GM10248 (cell line): ENCODE results near the gene PRTG.
"Not testable (repeated sequence)": the region's sequence is repeated elsewhere in the genome, so short reads cannot be mapped to it uniquely, and the experiment has no call there.

Source experiments
- CTCF ChIA-PET: fragments of 300-600 bp; sonication (Branson Sonifier 250); formaldehyde crosslinking; extraction: SDS; loops from one replicate; lab custom pipeline; 2021; ENCODE audit warnings: antibody characterized with exemption; lab: Yijun Ruan, JAX
- POLR2A ChIA-PET: fragments of 350-650 bp; sonication (Branson Sonifier 250); formaldehyde crosslinking; extraction: SDS; loops from one replicate; lab custom pipeline; 2020; ENCODE audit warnings: antibody characterized with exemption; lab: Yijun Ruan, JAX
- DNase-seq: peaks from one replicate; pipeline ENCODE4 v3.0.0; 2012; ENCODE audit errors: extremely low spot score
- TF ChIP-seq, protein P1 (sequence below): IDR thresholded peaks from 2 replicates; pipeline ENCODE4 v1.5.1; 2012; ENCODE audit warnings: mild to moderate bottlenecking, low read depth; ENCODE audit errors: extremely low read depth, missing control alignments, control extremely low read depth

The PRTG gene

DNA sequence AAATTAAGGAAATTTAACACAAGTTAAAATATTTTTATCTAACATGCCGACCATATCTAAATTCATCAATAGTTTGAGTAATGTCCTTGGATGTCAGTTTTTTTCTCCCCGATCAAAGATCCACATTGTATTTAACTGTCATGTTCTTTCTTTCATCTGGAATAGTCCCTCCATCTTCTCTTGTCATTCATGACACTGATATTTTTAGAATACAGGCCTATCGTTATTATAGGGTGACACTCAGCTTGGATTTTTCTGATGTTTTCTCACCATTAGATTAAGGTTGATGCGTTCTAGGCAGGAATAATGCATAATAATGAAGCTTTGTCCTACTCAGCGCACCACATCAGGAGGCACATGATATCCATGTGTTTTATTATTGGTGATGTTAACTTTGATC is 141.6 kb downstream of the PRTG start:
- CTCF ChIA-PET = interaction anchor here (1.5 kb wide), 1 partner anchor 22 kb away, joined by 3 read pairs; no protein-coding TSS in a partner anchor
- DNase-seq = no peak
- TF ChIP-seq, protein P1, sequence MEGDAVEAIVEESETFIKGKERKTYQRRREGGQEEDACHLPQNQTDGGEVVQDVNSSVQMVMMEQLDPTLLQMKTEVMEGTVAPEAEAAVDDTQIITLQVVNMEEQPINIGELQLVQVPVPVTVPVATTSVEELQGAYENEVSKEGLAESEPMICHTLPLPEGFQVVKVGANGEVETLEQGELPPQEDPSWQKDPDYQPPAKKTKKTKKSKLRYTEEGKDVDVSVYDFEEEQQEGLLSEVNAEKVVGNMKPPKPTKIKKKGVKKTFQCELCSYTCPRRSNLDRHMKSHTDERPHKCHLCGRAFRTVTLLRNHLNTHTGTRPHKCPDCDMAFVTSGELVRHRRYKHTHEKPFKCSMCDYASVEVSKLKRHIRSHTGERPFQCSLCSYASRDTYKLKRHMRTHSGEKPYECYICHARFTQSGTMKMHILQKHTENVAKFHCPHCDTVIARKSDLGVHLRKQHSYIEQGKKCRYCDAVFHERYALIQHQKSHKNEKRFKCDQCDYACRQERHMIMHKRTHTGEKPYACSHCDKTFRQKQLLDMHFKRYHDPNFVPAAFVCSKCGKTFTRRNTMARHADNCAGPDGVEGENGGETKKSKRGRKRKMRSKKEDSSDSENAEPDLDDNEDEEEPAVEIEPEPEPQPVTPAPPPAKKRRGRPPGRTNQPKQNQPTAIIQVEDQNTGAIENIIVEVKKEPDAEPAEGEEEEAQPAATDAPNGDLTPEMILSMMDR = no peak
- POLR2A ChIA-PET = no interaction called here

- POLR2A ChIA-PET = no interaction called here
- no peak for DNase-seq
- CTCF ChIA-PET = no interaction called here
- TF ChIP-seq, protein P1 = no peak
These were observed 143.5 kb downstream of the PRTG start for GRCh38 chr15:55599439-55599838.

DNA sequence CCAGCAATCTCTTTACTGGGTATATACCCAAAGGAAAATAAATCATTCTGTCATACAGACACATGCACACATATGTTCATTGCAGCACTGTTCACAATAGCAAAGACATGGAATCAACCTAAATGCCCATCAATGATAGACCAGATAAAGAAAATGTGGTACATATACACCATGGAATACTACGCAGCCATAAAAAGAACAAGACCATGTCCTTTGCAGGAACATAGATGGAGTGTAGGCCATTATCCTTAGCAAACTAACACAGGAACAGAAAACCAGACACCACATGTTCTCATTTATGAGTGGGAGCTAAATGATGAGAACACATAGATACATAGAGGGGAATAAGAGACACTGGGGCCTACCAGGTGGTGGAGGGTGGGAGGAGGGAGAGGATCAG is 149.9 kb downstream of the PRTG start:
- DNase-seq, POLR2A ChIA-PET: not testable (repeated sequence)
- CTCF ChIA-PET = interaction anchor here (0.9 to 1.4 kb wide), 3 partner anchors 10 to 57 kb away, joined by 3 read pairs; no protein-coding TSS in a partner anchor

DNA sequence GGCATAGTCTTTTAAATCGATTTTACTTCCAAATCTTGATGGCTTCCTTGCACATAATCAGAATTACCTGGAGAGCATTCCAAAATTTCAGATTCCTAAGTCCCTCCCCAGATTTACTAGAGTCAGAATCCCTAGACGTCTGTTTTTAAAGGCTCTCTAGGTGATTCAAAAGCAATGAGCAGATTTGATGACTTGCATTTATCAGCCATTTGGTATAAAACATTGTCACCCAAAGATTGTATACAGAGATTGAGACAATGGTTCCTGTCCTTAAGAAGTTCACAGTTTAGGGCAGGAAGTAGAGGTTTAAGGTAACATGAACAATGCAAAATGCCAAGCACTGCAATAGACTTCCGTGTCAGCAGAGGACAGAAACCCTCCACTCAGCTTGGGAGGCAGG is 152.2 kb downstream of the PRTG start:
- no peak for DNase-seq
- CTCF ChIA-PET = no interaction called here

GRCh38 chr15:55589287-55589686 is 153.7 kb downstream of the PRTG start:
- CTCF ChIA-PET = no interaction called here
- TF ChIP-seq, protein P1 = no peak
- POLR2A ChIA-PET = no interaction called here
- DNase-seq = no peak

More for the DNA sequence above, 152.2 kb downstream of the PRTG start:
- POLR2A ChIA-PET = no interaction called here
- TF ChIP-seq, protein P1 = no peak

DNA sequence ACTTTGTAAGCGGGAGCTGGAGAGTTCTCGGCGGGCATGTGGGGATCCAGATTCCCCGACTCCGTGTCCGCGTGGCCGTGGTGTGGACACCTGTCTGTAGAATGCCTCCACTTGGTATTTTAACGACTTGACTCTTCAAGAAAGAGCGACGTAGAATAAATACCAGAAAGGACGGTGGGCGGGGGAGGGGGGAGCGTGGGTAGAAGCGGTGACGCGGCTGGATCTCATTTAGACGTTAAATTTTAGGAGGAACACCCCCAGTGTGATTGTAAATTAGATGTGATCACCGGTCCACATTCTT is 154.2 kb downstream of the PRTG start:
- DNase-seq = no peak
- ChIA-PET POLR2A (no interaction called here), CTCF (no interaction called here)
- TF ChIP-seq, protein P1 = no peak

DNA sequence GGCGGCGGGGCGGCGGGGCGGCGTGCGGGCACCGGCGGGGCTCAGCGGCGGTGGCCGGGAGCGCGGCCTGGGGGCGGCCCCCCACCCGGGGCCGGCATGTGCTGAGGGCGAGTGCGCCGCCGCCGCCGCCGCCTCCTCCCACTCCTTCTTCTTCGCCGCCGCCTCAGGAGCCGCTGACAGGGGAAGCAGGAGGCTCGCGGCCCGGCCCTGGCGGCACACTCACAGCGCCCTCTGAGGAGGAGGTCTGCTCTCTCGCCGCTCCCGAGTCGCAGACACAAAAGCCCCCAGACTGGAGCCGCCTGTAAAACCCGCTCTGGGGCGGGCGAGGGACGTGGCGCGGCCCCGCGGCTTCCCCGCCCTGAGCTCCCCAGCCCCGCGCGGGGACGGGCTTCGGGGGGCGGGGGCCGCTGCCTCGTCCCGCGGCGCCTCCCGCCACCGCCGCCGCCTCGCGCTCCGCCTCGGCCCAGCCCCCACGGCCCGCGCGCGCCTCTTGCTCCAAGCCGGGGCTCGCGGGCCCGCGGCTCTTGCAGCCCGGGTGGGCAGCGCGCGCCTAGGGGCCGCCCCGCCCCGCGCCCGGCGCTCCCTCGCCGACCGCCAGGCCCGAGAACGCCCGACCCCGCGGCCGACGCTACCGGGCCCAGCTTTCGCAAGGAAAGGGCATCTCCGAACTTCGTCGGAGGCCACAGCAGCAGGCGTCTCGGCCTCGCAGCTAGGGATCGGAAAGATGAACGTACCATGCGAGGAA is 154.7 kb downstream of the PRTG start, which contains the start of gene PYGO1:
PYGO1 (minus strand) TSS at position 276 of the 745 bp plus-strand sequence. CDS start 462 bp downstream, outside the sequence.
- TF ChIP-seq, protein P1 = no peak
- POLR2A ChIA-PET = no interaction called here
- CTCF ChIA-PET = no interaction called here

More for the DNA sequence above, 154.7 kb downstream of the PRTG start, which contains the start of gene PYGO1:
- peak; percentile 67 for DNase-seq
